Liver (tissue), 3 donors: ENCODE results near the gene SYNE4.

Experiments
- FOXA1 ChIP-seq: IDR thresholded peaks from 2 replicates; pipeline ENCODE4 v1.6.1; 2016; ENCODE audit warnings: antibody characterized with exemption
- GABPA ChIP-seq, 2 donors: IDR thresholded peaks in 1 of 2; conservative IDR thresholded peaks in 1 of 2; 2 replicates each; pipeline ENCODE4 v1.6.1; 2016; ENCODE audit warnings: antibody characterized with exemption in 2 of 2, mild to moderate bottlenecking in 1 of 2, moderate library complexity in 1 of 2
- JUND ChIP-seq, 2 donors: IDR thresholded peaks; 2 replicates each; pipeline ENCODE4 v1.6.1; 2016; ENCODE audit warnings: antibody characterized with exemption in 2 of 2
- SP1 ChIP-seq: IDR thresholded peaks from 2 replicates; pipeline ENCODE4 v1.6.1; 2018; ENCODE audit warnings: antibody characterized with exemption, mild to moderate bottlenecking
- TF ChIP-seq, protein P1 (sequence below): fragments of 150-350 bp; IDR thresholded peaks from 2 replicates; pipeline ENCODE4 v1.5.1; 2017; ENCODE audit warnings: improper control_type of control experiment, low read depth, low read length; ENCODE audit not compliant: missing input control
- TF ChIP-seq, protein P2 (sequence below): IDR thresholded peaks from 2 replicates; pipeline ENCODE4 v1.6.1; 2016; ENCODE audit warnings: antibody characterized with exemption, mild to moderate bottlenecking
- donor health status: healthy.
- donor health status: healthy.

DNA sequence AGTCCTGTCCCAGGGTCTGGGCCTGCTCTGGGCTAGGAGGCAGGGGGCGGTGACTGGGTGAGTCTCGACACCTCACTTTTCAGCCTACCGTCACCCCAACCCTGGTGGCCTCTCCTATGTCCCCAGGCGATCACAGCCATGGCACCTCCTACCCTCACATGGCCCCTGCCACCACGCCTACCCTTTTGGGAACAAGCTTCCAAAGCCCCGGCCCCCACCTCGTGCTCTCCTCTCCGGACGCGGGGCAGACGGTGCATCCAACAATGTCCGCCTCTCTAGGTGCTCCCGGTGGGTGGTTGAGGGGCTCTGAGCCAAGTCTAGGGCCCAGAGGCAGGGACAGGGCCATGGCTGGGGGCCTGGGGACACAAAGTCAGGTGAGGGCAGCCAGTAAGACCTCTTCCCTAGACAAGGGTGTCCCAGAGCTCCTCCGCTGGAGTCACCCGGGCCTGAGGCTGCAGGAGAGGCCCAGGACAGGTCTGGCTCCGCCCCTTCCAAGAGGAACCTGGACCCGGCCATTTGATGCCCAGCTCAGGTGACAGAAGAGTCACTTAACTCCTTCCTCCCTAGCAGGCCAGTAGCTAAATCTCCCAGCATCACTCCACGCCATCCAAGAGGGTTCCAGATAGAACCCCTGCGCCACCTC, at the start of gene SYNE4:
- TF ChIP-seq, protein P1, sequence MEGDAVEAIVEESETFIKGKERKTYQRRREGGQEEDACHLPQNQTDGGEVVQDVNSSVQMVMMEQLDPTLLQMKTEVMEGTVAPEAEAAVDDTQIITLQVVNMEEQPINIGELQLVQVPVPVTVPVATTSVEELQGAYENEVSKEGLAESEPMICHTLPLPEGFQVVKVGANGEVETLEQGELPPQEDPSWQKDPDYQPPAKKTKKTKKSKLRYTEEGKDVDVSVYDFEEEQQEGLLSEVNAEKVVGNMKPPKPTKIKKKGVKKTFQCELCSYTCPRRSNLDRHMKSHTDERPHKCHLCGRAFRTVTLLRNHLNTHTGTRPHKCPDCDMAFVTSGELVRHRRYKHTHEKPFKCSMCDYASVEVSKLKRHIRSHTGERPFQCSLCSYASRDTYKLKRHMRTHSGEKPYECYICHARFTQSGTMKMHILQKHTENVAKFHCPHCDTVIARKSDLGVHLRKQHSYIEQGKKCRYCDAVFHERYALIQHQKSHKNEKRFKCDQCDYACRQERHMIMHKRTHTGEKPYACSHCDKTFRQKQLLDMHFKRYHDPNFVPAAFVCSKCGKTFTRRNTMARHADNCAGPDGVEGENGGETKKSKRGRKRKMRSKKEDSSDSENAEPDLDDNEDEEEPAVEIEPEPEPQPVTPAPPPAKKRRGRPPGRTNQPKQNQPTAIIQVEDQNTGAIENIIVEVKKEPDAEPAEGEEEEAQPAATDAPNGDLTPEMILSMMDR, result no peak
- TF ChIP-seq SP1 (peak; percentile 65), JUND (IDR thresholded peaks at IDR 0.05) (peak in 1 of 2 donors; percentile 8), GABPA (IDR thresholded peaks at IDR 0.05 in 1 of 2, conservative IDR thresholded peaks at IDR 0.05 in 1 of 2) (no peak), FOXA1 (no peak)
- TF ChIP-seq, protein P2, sequence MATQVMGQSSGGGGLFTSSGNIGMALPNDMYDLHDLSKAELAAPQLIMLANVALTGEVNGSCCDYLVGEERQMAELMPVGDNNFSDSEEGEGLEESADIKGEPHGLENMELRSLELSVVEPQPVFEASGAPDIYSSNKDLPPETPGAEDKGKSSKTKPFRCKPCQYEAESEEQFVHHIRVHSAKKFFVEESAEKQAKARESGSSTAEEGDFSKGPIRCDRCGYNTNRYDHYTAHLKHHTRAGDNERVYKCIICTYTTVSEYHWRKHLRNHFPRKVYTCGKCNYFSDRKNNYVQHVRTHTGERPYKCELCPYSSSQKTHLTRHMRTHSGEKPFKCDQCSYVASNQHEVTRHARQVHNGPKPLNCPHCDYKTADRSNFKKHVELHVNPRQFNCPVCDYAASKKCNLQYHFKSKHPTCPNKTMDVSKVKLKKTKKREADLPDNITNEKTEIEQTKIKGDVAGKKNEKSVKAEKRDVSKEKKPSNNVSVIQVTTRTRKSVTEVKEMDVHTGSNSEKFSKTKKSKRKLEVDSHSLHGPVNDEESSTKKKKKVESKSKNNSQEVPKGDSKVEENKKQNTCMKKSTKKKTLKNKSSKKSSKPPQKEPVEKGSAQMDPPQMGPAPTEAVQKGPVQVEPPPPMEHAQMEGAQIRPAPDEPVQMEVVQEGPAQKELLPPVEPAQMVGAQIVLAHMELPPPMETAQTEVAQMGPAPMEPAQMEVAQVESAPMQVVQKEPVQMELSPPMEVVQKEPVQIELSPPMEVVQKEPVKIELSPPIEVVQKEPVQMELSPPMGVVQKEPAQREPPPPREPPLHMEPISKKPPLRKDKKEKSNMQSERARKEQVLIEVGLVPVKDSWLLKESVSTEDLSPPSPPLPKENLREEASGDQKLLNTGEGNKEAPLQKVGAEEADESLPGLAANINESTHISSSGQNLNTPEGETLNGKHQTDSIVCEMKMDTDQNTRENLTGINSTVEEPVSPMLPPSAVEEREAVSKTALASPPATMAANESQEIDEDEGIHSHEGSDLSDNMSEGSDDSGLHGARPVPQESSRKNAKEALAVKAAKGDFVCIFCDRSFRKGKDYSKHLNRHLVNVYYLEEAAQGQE, result peak; percentile 50
